Spleen (tissue), 11 donors: ENCODE measurements around the gene PEX14. TPM values are rescaled to one million over a fixed set of nuclear protein-coding genes. Genes with fewer than 3 reads are reported as not detected.

Source experiments
- DNase-seq: peaks from one replicate; pipeline ENCODE4 v3.0.0-alpha.2; 2020
- H3K27ac ChIP-seq, 8 donors: fragments of 200-600 bp; sonication (generic) in 7 of 8; 1 replicate in 4 of 8; 2 replicates in 4 of 8; pipeline versions ENCODE4 v1.5.0 to v1.8.0; 2016 to 2021; ENCODE audit warnings: inconsistent platforms in 4 of 8, mild to moderate bottlenecking in 4 of 8, moderate library complexity in 1 of 8
- H3K27me3 ChIP-seq, 7 donors: fragments of 200-600 bp; sonication (generic) in 6 of 7; replicated peaks in 1 of 7; 1 replicate in 4 of 7; 2 replicates in 3 of 7; pipeline versions ENCODE4 v1.5.0 to v1.8.0; 2016 to 2021; ENCODE audit warnings: inconsistent platforms in 3 of 7, mild to moderate bottlenecking in 1 of 7
- H3K36me3 ChIP-seq, 6 donors: fragments of 200-600 bp; sonication (generic) in 5 of 6; 1 replicate in 4 of 6; 2 replicates in 2 of 6; pipeline versions ENCODE4 v1.5.0 to v1.8.0; 2016 to 2021; ENCODE audit warnings: inconsistent platforms in 2 of 6
- H3K4me1 ChIP-seq, 6 donors: fragments of 200-600 bp; sonication (generic) in 5 of 6; 1 replicate in 3 of 6; 2 replicates in 3 of 6; pipeline versions ENCODE4 v1.5.0 to v1.8.0; 2016 to 2021; ENCODE audit warnings: inconsistent platforms in 3 of 6
- H3K4me3 ChIP-seq, 8 donors: fragments of 200-600 bp; sonication (generic) in 7 of 8; 1 replicate in 4 of 8; 2 replicates in 4 of 8; pipeline versions ENCODE4 v1.5.0 to v1.8.0; 2016 to 2021; ENCODE audit warnings: inconsistent platforms in 4 of 8, mild to moderate bottlenecking in 4 of 8, moderate library complexity in 2 of 8
- H3K9me3 ChIP-seq, 8 donors: fragments of 200-600 bp; sonication (generic) in 7 of 8; 1 replicate in 4 of 8; 2 replicates in 4 of 8; pipeline versions ENCODE4 v1.5.0 to v1.8.0; 2016 to 2021; ENCODE audit warnings: inconsistent platforms in 4 of 8
- POLR2A ChIP-seq, 3 donors: fragments of 450-650 bp; IDR thresholded peaks; one replicate each; pipeline ENCODE4 v1.5.1; 2017; ENCODE audit warnings: antibody characterized with exemption in 3 of 3, mild to moderate bottlenecking in 1 of 3
- POLR2AphosphoS5 ChIP-seq, 3 donors: sonication (generic); formaldehyde crosslinking; IDR thresholded peaks; one replicate each; pipeline ENCODE4 v1.5.1; 2017; ENCODE audit warnings: antibody characterized with exemption in 3 of 3
- WGBS, 5 donors: extraction: QIAGEN DNeasy Blood & Tissue Kit in 3 of 5; methylation state at CpG; one replicate each; pipeline versions ENCODE4 v1.1.5 to v1.1.7; 2013 to 2018; 5-methylcytosine and 5-hydroxymethylcytosine counted together
- intact Hi-C: fragments of 100-400 bp; cut with DNase I; formaldehyde crosslinking; loops from one replicate; pipeline ENCODE4 v1.15.0; 2023; ENCODE audit warnings: low total_unique reads
- polyA plus RNA-seq, 3 donors: library from polyadenylated mRNA; stranded (reverse); fragments of 200-250 nt; gene quantifications; one replicate each; pipeline ENCODE4 v1.2.1, GENCODE V29; 2013
- total RNA-seq, 7 donors: library from RNA; depleted of rRNA in 3 of 7; stranded (reverse); fragments of >200 nt in 3 of 7; fragmentation: NEBNext Ultra II Directional in 4 of 7; extraction: Animal tissue kit (Norgen Biotek cat#: 25700) in 4 of 7; gene quantifications; one replicate each; pipeline versions ENCODE4 v1.1.0 to v1.2.1, GENCODE V29; 2016 to 2021
- TF ChIP-seq, protein P1 (sequence below), 11 experiments: fragments of 200-600 bp in 7 of 11; fragments of 450-650 bp in 4 of 11; sonication (generic) in 4 of 11; IDR thresholded peaks in 8 of 11; conservative IDR thresholded peaks in 3 of 11; 1 replicate in 7 of 11; 2 replicates in 4 of 11; pipeline versions ENCODE4 v1.4.0 to v1.8.0; 2016 to 2021; ENCODE audit warnings: antibody characterized with exemption in 11 of 11, inconsistent platforms in 4 of 11, mild to moderate bottlenecking in 1 of 11
- donor health status: healthy with polysubstance abuse.
- donor health status: DM: no; HTN: no; CAD: no; lungs with moderate emphysema.
- donor health status: DM: no; HTN: no; CAD: no.
- donor health status: Bipolar disorder and iron deficiency.
- donor health status: healthy.
- donor health status: DM: no; HTN: no; CAD: no.
- donor health status: DM: yes; HTN: yes; CAD: no.

The PEX14 gene
- total and polyA plus RNA-seq, 10 donors = 9.3 to 19.7 (median 12.1) TPM

DNA sequence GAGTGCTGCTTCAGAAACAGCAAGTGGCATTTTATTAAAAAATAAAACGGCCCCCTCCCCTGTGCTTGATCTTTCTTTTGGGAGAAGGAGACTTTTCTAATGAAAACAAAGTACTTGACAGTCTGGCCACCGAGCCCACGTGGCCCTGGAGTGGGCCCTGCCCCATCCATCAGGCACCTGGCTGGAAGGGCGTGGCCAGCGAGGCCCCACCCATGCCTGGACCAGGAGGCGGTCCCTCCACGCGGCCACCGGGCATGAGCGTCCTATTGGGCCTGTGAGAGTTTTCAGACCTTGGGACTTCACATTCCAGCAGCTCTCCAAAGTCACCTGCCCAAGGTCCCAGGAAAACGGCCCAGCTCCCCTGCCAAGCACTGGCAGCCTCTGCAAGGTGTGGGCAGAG, 177.0 kb downstream of the PEX14 start:
- intact Hi-C loops = no loop called here
- Histone ChIP-seq H3K27me3 (peaks cover 0 to 7% (median 0%) of the 10 kb centered on the region in 7 donors), H3K4me1 (peaks cover 0 to 14% (median 2%) of the 10 kb centered on the region in 6 donors), H3K9me3 (no peaks in the 10 kb centered on the region), H3K27ac (peak overlapping the region in 5 of 8 donors; percentile 14 to 22 (median 17)), H3K4me3 (no peak overlapping the region), H3K36me3 (peaks cover 0 to 71% (median 15%) of the 10 kb centered on the region in 6 donors)
- TF ChIP-seq POLR2AphosphoS5 (IDR thresholded peaks at IDR 0.05) (no peak), POLR2A (IDR thresholded peaks at IDR 0.05) (no peak)
- TF ChIP-seq, protein P1, sequence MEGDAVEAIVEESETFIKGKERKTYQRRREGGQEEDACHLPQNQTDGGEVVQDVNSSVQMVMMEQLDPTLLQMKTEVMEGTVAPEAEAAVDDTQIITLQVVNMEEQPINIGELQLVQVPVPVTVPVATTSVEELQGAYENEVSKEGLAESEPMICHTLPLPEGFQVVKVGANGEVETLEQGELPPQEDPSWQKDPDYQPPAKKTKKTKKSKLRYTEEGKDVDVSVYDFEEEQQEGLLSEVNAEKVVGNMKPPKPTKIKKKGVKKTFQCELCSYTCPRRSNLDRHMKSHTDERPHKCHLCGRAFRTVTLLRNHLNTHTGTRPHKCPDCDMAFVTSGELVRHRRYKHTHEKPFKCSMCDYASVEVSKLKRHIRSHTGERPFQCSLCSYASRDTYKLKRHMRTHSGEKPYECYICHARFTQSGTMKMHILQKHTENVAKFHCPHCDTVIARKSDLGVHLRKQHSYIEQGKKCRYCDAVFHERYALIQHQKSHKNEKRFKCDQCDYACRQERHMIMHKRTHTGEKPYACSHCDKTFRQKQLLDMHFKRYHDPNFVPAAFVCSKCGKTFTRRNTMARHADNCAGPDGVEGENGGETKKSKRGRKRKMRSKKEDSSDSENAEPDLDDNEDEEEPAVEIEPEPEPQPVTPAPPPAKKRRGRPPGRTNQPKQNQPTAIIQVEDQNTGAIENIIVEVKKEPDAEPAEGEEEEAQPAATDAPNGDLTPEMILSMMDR (IDR thresholded peaks at IDR 0.05 in 8 of 11, conservative IDR thresholded peaks at IDR 0.05 in 3 of 11) = no peak
- no peak for DNase-seq
- 74 to 84% (median 76%) methylated on average over 7 to 11 of the region's 11 CpGs for WGBS, 5 donors

GRCh38 chr1:10652626-10653025, 177.9 kb downstream of the PEX14 start:
- no peak overlapping the region for H3K4me3 ChIP-seq
- WGBS, 5 donors = 85 to 95% (median 92%) methylated on average over 9 to 12 of the region's 12 CpGs
- H3K9me3 ChIP-seq = no peaks in the 10 kb centered on the region
- no peak for DNase-seq
- intact Hi-C loops = no loop called here
- TF ChIP-seq POLR2A (IDR thresholded peaks at IDR 0.05) (no peak), POLR2AphosphoS5 (IDR thresholded peaks at IDR 0.05) (no peak)
- TF ChIP-seq, protein P1 (IDR thresholded peaks at IDR 0.05 in 8 of 11, conservative IDR thresholded peaks at IDR 0.05 in 3 of 11) = no peak
- H3K36me3 ChIP-seq = peaks cover 0 to 68% (median 15%) of the 10 kb centered on the region in 6 donors
- peaks cover 0 to 7% (median 0%) of the 10 kb centered on the region in 7 donors for H3K27me3 ChIP-seq
- H3K4me1 ChIP-seq = peaks cover 0 to 14% (median 2%) of the 10 kb centered on the region in 6 donors
- H3K27ac ChIP-seq = no peak overlapping the region

DNA sequence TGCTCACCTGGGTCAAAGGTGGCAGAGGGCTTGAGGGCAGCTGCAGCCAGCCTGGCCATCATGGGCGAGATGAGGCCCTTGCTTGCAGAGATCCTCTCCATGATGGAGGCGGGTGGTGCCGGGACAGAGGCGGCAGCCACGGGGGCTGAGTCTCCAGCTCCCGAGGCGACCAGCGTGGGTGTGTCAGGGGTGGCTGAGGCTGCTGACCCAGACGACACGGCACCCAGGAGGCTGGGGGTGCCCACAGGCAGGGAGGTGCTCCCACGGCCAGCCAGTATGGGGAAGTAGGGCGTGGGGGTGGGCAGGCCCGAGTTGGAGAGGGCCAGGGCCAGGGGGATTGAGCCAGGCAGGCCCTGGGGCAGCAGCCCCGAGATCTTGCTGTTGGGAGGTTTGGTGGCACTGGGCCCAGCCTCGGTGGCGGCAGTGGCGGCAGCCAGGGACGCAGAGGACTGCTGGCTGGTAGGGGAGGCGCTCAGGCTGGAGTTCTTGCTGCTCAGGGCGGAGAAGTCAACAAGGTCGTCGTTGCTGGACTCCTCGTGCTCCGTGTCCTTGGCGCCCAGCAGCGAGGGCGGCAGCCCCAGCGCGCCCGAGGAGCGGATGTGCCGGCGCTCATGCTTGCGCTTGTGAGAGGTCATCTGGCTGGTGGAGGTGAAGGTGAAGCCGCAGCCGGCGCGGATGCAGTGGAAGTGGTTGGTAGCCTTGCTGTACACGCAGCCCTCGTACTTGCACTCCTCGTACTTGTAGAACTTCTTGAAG, 178.8 kb downstream of the PEX14 start:
- TF ChIP-seq, protein P1 (IDR thresholded peaks at IDR 0.05 in 8 of 11, conservative IDR thresholded peaks at IDR 0.05 in 3 of 11) = no peak
- peak in 1 of 3 donors; percentile 68 for TF ChIP-seq POLR2AphosphoS5 (IDR thresholded peaks at IDR 0.05)
- TF ChIP-seq POLR2A (IDR thresholded peaks at IDR 0.05) = no peak
- intact Hi-C loops = no loop called here
- peaks cover 0 to 7% (median 0%) of the 10 kb centered on the region in 7 donors for H3K27me3 ChIP-seq
- 88 to 92% (median 90%) methylated on average over 40 to 41 of the region's 41 CpGs for WGBS, 5 donors
- peaks cover 0 to 14% (median 2%) of the 10 kb centered on the region in 6 donors for H3K4me1 ChIP-seq
- H3K27ac ChIP-seq = no peak overlapping the region
- DNase-seq = no peak
- H3K4me3 ChIP-seq = no peak overlapping the region
- H3K9me3 ChIP-seq = no peaks in the 10 kb centered on the region
- peaks cover 0 to 67% (median 16%) of the 10 kb centered on the region in 6 donors for H3K36me3 ChIP-seq

GRCh38 chr1:10655002-10655401, 180.3 kb downstream of the PEX14 start:
- no peak for DNase-seq
- WGBS, 5 donors = 76 to 96% (median 88%) methylated on average over 4 to 10 of the region's 10 CpGs
- no peak overlapping the region for H3K4me3 ChIP-seq
- H3K36me3 ChIP-seq = peaks cover 0 to 73% (median 26%) of the 10 kb centered on the region in 6 donors
- peaks cover 0 to 14% (median 2%) of the 10 kb centered on the region in 6 donors for H3K4me1 ChIP-seq
- intact Hi-C loops = no loop called here
- H3K9me3 ChIP-seq = no peaks in the 10 kb centered on the region
- no peak for TF ChIP-seq POLR2A (IDR thresholded peaks at IDR 0.05)
- H3K27me3 ChIP-seq = peaks cover 0 to 7% (median 0%) of the 10 kb centered on the region in 7 donors
- H3K27ac ChIP-seq = no peak overlapping the region
